GM10266 (cell line): ENCODE measurements around the gene RAB7A.

ENCODE experiments used
- DNase-seq: peaks from one replicate; pipeline ENCODE4 v3.0.0; 2012; ENCODE audit errors: extremely low spot score
- CTCF ChIP-seq: IDR thresholded peaks from 2 replicates; pipeline ENCODE4 v1.5.1; 2012; ENCODE audit warnings: mild to moderate bottlenecking, low read depth; ENCODE audit not compliant: control insufficient read depth, insufficient read depth; ENCODE audit errors: missing control alignments

Gene RAB7A

GRCh38 chr3:128686465-128686864 lies 39.5 kb upstream of the RAB7A start:
- no peak for TF ChIP-seq CTCF
- no peak for DNase-seq

GRCh38 chr3:128689060-128689459 lies 36.9 kb upstream of the RAB7A start:
- TF ChIP-seq CTCF, result no peak

GRCh38 chr3:128693696-128694095 lies 32.3 kb upstream of the RAB7A start:
- TF ChIP-seq CTCF, result no peak
- no peak for DNase-seq

More at GRCh38 chr3:128689060-128689459, 36.9 kb upstream of the RAB7A start:
- no peak for DNase-seq

- TF ChIP-seq CTCF, result no peak
- DNase-seq, result no peak
Measured at GRCh38 chr3:128697341-128697740, 28.6 kb upstream of the RAB7A start.

- DNase-seq, result peak; percentile 36
- TF ChIP-seq CTCF, result no peak
Measured at GRCh38 chr3:128698211-128699047, 27.6 kb upstream of the RAB7A start.

GRCh38 chr3:128701342-128702212 lies 24.4 kb upstream of the RAB7A start:
- no peak for DNase-seq

More at GRCh38 chr3:128701342-128702212, 24.4 kb upstream of the RAB7A start:
- TF ChIP-seq CTCF, result no peak
